ENCODE results near the gene RASGRP2.

GRCh38 chr11:64728757-64729365 is 15.1 kb downstream of the RASGRP2 start:
- TF ChIP-seq CTCF (optimal IDR thresholded peaks at IDR 0.05 in 1 of 3, IDR thresholded peaks at IDR 0.05 in 1 of 3, conservative IDR thresholded peaks at IDR 0.05 in 1 of 3; ENCODE audit: extremely low read depth in 1 of 3, insufficient read depth in 2 of 3, low read length in 3 of 3) (no peak), EZH2 (IDR thresholded peaks at IDR 0.05; ENCODE audit: low read length) (no peak)

Measured in keratinocyte (primary cell).